CD4-positive, alpha-beta T cell treated with Interleukin-21 for 1 hour (primary cell): ENCODE measurements around the gene ARHGAP4.

ENCODE experiments used
- DNase-seq: peaks from one replicate; pipeline ENCODE4 v3.0.0-alpha.2; 2020

The ARHGAP4 gene

DNA sequence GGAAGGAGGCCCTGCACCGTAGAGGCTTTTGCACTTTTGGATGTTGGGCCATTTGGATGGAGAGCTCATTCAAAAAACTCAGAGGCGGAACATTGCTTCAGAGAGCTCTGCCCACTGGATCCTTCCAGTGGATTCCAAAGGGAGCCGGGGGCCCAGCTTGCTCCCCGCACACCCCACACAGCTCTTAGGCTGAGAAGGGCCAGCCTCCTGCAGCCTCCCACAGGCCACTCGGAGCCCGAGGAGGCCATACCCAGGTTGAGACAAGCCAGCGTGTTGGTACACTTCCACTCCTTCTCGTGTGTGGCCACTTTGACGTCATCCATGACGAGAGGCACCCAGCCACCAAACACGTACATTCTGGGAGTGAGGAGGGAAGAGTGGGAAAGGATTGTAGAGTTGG, 35.2 kb upstream of the ARHGAP4 start:
- no peak for DNase-seq

DNA sequence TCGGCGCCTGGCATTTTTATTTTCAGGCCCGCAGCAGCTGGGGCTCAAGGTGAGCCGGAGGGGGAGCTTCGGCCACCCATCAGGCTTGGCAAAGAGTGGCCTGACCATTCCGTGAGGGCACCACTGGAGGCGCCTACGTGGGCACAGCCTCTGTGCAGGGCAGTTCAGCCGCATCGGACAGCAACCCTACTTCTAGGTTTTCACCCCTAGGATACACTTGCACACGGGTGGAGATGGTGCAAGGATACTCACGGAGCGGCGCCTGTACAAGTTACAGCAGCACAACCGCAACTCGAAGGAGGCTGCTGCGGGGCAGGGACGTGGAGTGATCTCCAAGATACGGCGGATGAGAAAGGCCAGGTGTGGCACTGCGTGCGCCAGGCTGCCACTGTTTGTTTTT, 34.7 kb upstream of the ARHGAP4 start:
- DNase-seq, result no peak

DNA sequence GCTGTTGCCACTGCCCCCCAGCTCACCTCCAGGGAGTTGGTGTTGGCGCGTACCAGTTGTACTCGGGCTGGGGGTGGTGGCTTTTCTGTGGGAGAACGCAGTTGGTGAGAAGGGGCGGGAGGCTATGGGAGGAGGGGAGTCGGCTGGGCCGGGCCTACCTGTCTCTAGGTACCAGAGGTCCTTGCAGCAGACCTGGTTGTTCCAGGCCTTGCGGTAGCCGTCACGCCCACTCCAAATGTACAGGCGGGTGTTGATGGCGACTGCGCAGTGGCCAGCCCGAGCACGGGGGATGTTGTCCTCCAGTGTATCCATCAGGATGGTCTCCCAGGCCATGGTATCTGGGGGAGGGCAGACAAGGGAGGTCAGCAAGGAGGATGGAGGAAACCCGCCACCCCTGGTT, 34.0 kb upstream of the ARHGAP4 start:
- no peak for DNase-seq

DNA sequence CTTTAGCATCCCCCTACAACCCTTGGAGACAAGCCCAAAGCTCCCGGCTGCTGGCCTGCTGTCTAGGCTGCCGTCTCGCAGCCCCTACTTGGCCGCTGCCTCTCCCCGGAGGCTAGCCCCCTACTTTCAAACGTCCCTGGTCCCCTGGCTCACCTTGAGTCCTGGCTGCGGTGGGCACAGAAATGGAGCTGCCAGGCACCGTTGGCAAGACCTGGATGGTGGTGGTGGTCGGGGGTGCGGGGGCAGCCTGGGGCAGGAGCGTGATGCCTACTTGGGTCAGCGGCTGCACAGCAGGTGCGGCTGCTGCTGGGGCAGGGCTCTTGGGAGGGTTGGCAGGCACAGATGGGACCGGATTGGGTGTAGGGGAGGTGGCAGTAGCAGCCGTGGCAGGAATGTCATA, 33.6 kb upstream of the ARHGAP4 start:
- DNase-seq, result no peak

DNA sequence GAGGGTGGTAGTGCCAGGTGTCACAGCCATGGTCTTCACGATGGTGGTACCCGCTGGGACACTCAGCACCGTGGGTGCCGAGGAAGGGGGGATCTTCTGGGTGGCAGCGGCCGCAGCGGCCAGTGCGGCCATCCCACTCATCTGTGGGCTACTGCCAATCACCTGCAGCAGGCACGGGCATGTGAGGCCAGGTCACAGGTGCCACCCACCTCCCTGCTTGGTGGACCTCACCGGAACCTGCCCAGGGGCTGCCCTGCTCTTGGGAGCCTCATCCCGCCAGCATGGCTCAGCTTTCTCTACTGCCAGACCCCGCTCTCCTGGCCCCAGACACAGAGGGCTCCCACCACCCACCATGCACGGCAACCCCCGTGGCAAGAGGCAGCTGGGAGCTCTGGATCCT, 32.5 kb upstream of the ARHGAP4 start:
- DNase-seq, result no peak

DNA sequence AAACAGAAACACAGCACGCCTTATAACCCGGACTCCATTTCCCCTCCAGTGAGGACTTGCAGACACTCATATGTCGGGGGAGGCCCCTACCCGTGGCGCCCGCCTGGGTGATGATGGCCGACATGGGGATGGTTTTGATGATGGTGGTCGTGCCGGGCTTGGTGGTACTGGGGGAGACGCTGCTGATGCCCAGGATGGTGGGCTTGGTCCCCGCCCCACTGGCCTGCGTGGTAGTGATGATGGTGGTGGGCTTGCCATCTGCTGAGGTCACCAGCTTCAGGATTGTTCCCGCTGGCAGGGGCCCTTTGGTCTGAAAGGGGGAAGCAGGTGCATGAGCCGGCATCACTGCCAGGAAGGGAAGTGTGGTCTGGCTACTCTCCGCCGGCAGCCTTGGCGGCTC, 31.2 kb upstream of the ARHGAP4 start:
- no peak for DNase-seq

DNA sequence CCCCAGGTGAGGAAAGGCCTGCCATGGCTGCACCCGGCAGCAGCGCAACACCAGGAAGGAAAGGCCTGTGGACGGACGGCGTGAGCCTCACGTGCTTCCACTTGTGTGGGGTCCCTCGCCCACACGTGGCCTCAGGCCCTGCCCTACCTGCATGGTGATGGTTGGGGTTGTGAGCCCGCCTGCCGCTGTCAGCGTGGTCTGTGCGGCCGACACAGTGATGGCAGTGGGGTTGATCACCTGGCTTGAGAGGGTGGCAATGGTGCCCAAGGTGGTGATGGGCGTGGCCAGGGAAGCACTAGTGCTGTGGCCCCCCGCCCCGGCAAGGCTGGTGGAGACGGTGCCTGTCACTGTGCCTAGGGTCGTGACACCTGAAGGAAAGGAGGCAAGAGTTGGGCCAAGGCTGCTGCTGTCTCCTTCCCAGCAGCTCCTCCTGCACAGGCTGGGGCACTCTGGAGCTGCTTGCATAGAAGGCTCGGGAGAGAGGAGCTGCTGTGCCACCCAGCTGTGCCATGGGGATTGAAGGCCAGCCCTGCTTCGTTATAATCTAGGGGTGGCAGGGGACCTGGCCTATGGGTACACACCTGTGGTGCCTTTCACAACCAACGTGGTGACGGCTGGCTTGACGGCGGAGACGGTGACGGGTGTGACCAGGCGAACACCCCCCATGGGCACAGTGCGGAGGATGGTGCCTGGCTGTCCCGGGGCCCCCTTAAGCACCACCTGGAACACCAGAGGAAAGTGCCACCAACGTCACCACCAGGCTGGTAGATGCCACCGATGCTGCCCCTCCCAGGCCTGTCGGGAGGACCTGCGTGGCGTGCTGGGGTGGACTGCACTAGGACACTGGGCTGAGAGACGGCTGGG, 30.2 kb upstream of the ARHGAP4 start:
- DNase-seq, result no peak

DNA sequence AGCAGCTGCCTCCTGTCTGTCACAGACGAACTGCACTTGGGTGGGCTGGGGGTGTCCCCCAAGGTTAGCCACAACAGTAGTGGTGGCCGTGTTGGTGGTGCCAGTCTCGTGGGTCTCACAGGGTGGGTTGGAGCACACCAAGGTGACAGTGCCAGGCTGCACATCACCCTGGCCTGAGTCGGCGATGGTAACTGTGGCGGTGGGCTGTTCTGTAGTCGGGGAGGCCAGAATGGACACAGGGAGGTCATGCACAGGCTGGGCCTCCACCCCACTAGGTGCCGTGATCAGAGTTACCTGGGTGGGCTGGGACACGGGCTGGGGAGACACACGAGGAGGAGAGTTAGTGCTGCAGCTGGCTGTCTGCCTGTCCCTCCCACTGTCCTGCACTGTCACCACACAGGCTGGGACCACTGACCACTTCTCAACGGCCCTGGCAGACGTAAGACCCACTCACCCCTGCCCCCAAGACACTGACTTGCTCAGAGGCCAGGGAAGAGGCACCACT, 29.2 kb upstream of the ARHGAP4 start:
- DNase-seq, result no peak

DNA sequence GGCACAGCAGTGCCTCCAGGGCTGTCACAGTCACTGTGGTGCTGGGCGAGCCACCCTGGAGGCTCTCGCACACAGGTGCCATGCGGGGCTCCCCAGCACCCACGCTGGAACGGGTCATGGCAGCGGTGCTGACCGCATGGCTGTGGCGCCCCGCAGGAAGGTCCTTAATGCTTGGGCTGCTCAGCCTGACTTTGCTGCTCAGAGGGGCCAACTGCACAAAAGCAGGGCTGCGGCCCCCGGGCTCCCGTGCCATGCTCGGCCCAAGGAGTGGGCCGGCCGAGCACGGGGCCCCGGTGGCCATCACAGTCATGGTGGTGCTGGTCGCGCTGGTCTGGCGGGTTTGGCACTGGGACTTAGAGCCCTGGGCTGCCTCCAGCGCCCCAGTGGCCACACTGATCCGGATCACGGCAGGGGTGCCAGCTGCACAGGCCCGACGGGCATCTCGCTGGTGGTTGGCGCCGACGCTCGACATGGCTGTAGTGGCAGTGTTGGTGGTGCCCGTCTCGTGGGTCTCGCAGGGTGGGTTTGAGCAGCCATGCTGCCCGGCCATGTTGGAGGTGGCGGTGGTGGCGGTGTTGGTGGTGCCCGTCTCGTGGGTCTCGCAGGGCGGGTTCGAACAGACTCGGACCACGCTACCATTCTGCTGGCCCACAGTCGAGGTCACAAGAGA, 28.6 kb upstream of the ARHGAP4 start:
- no peak for DNase-seq

DNA sequence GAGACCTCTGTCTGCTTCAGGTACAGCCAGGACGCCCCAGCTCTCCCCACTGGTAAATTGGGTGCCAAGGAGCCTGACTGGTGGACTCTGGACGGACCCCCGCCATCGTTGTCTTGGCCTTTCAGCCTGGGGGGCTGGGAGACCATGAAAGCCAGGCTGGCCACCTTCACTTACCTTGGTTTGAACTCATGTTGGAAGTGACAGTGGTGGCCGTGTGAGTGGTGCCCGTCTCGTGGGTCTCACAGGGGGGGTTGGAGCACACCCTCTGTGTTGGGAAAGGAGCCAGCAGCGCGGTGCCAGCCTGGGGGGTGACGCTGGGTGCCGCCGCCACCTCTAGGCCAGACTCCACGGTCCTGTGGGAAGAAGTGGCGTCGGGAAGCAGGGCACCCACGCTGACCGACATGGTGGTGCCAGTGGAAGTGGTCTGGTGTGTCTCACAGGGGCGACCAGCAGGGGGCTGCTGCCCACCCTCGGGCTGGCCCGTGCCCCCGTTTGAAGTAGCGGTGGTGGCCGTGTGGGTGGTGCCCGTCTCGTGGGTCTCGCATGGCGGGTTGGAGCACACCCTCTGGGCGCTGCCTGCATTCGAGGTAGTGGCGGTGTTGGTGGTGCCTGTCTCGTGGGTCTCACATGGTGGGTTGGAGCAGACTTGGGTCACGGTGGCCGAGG, 28.0 kb upstream of the ARHGAP4 start:
- no peak for DNase-seq

DNA sequence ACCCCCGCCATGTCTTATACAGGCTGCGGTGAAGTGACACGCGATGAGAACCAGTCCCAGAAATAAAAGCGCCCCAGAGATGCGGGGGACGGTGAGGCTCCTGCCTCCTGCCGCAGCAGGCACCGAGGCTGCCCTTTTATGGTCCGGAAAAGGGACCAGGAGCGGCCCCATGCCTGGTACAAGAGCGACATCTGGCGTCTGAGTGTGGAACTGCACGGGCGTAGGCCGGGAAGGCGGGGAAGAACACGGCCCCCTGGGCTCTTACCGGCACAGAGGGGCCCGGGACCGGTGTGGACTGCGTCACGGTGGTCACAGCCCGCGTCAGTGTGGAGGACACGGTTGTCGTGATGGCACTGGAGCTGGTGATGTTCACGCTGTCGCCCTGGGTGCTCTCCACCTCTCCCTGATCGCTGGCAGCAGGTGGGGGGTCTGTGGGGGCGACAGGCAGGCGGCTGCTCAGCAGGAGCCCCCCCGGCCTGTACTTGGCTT, 27.3 kb upstream of the ARHGAP4 start:
- peak; percentile 80 for DNase-seq

DNA sequence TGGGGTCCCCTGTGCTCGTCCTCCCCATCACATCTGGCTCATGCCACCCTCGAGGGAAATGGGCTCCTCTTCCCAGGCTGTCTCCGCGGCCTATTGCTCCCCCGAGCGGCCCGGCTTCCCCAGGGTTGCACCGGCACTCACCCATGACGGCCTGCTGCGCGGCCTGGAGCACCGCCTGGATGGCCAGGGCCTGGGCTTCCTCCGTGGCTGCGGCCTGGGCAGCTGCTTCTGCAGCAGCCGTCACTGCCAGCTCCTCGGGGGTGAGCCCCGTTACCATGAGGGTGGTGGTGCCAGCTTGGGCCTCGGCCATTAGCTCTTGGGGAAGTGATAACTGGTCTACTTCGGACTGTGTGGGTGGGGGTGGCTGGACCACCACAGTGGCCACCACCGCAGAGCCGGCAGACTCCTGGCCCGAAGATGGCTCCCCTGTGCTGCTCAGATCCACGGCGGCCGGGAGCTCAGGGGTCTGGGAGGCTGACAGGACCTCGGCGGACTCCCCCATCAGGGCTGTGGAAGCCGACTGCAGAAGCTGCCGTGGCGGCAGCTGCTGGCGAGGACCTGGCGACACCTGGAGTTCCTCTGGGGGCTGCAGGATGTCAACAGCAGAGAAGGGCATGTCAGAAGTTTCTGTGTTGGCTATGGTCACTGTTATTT, 26.4 kb upstream of the ARHGAP4 start:
- no peak for DNase-seq

DNA sequence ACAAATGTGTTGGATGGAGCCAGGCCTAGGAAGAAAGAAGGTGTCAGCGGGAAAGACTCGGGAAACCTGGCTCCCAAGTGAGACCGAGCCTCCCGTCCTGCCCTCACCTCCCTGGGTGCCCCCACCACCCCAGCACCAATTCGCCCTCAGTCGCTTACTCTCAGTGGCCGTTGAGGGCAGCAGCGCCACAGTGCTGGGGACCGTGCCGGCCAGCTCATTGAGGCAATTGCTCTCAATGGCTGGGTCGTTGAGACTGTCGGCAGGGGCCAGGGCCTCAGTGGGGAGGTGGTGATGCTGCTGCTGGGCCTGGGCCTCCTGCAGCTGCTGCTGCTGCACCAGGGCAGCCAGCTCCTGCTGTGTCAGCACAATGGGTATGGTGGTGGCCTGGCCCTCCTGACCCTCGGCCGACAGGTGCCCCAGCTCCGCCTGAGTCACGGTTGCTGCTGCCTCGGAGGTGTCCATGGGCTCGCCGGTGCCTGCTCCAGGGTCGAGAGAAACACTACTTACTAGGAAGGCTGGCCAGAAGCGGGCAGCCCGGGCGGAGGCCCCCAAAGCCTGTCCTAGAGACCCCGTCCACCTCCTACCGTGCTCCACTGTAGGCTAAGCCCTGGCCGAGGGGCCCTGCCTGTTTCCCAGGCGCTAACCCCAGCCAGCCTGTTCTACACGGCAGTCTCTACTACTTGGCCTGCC, 25.8 kb upstream of the ARHGAP4 start:
- no peak for DNase-seq

DNA sequence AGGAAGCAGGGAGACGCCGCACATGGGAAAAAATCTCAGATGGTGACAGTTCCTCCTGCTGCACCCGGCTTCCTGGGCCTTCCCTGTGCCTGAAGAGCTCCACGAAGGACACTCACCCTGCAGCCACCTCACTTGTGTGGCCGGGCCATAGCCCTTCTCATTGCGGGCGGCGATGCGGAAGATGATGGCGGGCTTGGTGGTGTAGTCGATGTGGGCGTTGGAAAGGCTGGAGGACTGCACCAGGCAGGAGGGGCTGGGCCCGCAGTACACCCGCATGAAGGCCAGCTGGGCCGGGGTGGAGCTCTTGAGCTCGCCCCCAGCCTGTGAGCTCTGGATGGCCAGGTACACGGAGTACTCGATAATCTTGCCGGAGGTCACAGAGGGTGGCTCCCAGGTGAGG, 24.1 kb upstream of the ARHGAP4 start:
- no peak for DNase-seq

DNA sequence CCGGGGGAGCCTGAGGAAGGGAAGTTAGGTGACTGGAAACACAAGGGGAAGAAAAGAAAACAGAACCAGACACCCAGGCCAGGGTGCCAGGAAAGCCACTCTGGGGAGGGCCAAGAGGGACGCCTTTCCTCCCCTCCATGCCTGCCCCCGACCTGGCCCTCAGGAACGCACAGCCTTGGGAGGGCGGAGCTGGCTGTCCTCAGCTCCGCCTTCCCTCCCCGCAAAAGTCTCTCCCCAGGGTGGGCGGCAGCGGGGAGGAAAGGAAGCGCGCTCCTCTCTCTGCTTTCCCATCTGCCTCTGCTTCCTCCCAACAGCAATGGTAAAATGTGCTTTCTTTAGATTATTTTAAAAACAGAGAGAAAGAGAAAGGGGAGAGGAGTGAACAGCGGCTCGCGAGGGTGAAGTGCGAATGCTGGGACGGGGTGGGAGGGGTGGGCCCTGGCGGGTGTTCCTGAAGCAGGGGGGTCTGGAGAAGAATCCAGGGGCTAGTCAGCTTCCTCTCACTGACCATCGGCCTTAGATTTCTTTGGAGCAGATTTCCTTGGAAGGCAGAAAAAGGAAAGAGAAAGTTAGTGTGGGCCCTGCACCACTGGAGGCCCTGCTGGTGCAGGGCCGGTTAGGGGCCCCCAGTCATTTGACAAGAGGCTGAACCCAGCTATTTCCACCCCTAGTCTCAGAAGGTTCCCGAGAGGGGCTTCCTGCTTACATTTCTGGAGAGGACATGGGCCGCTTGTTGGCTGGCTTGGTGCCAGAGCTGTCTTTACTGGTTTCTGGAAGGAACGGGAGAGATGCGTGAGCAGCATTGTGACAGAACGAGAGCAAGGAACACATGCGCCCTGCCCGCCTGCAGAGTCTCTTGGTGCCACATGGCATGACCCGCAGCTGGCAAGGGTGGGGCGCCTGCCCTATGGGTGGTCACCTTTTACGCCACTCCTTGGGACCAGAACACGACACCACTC, 23.1 kb upstream of the ARHGAP4 start:
- DNase-seq, result no peak

DNA sequence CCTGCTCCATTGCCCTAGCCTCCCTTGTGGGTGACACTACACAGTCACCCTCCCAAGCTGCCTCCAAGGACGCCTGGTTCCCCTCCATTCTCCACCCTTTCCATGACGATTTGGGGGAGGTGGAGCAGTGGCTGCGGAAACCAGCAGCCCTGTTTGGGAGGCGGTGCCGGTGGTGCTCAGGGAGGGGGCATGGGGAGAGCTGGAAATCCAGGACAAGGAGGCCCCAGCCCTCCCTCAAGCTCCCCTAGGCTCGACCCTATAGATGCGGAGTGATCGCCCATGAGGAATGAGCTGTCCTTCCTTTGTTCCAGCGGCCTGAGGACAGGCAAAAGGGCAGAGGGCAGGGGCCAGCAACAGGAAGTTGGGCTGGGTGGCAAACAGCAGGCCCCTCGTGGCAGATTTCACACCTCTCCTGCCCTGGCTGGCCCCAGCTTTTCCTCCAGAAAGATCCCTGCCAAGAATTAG, 22.0 kb upstream of the ARHGAP4 start:
- DNase-seq, result no peak

DNA sequence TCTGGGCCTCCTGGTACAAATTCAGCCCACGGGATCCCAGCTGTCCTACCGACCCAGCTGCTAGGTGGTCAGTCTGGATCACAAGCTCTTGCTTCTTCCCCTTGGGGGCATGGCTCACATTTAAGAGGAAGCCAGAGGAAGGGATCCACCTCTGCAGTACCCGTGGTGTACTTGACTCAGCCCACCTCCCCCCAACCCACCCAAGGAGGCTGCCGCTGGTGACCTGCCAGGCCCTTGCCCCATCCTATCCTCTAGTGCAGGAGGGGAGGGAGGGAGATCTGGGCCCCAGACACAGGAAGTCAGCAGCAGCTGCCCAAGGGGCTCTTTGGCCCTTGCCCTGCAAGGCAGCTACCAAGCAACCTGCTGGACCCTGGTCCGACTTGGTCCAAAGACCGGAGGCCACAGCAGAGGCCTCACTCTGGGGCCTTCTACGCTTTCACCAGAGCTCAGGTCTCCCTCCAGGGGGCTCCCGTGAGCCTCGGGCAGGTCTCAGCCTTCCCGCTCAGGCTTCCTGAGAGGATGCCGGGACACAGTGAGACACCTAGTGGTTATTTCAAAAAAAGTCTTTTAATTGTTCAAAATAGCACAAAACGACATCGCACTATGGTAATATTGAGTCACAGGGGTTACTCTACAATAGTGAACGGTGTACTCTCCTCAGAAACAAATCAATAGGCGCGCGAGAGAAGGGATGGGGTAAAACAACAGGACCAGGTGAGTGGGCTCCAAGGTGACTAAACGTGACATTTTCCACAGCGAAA, 21.1 kb upstream of the ARHGAP4 start:
- peak; percentile 84 for DNase-seq

DNA sequence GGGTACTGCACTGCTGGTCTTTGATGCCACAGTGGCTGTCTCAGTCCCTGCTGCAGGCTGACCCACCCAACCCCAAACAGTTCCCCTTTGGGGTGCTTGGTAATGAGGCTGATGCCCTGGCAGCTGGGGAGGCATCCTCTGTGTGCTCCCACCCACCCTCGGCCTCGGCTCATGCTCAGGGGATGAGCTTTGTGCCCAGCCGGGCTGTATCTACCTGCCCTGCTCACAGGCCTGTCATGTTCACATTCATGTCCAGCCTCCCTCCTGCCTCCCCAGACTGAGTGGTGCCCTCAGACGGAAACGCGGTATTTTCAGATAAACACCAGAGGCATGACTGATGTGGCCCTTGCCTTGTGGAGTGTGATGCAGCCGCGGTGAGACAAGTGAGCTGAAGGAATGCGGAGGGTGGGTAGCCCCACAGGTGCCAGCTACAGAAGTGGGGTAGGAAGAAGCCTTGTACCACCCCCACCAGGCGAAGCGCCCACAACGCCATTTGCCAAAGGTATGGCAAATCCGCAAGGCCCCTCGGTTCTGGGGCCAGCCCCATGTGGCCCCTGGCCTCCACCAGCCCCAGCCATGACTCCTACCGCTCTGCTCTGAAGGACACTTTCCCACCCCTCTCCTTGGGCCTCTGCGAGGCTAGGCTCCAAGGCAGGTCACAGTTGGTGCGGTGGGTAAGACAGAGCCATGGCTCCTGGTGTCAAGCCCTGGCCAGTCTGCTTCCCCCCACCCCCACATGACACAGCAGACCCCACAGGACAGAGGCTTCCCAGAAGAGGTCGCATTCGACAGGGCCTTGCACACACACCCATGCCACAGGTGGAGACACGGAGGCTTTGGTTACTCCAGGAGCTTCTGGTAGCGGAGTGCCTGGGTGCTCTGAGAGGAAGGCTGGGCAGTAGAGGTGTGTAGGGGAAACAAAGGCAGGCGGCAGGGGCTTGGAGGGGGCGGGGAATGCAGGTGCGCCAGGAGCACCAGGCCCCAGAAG, 20.2 kb upstream of the ARHGAP4 start:
- no peak for DNase-seq

DNA sequence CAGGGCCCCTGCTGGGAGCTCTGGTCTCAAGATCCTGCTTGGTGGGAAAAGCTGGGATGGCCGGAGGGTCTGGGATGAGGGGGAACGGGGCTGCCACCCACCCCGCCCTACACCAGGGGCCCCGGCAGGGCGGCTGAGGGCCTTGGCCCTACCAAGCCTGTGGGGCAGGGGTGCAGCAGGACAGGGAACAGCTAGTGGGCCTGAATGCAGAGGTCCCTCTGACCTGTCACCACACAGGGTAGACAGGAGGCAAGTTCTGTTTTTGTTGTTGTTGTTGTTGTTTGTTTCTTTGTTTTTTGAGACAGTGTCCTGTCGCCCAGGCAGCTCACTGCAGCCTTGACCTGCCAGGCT, 18.7 kb upstream of the ARHGAP4 start:
- no peak for DNase-seq
